ENCODE data around the gene TUBB4A.

DNA sequence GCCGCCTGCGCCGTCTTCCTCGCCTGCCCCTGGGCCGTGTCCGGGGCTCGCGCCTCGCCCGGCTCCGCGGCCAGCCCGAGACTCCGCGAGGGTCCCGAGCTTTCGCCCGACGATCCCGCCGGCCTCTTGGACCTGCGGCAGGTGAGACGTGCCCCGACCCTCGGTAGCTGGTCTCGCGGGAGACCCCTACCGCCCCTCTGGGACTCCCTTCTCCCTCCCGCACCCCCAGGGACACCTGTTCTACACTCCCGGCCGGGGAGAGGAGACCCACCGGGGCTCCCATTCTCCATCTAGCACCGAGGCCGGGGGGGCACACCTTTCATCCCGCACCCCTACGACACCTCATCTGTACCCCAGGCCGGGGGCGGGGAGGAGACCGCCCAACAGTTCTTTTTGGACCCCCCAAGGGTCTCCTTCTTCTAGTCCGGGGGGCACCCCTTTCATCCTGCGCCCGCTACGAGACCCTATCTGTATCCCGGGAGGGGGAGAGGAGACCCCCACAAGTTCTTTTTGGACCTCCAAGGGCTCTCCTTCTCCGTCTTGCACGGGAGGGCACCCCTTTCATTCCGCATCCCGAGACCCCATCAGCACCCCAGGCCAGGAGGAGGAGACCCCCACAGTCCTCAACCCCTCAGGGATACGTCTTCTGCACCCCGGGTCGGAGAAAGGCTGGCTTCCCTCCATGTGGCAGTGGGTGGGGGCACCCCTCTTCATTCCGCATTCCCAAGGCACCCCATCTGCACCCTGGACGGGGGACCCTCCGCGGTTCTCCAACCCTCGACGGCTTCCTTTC is 29.2 kb upstream of the TUBB4A start:
- no peak for TF ChIP-seq GABPA (IDR thresholded peaks at IDR 0.05; ENCODE audit: borderline replicate concordance, insufficient read depth, low read length)
- TF ChIP-seq, protein P1, sequence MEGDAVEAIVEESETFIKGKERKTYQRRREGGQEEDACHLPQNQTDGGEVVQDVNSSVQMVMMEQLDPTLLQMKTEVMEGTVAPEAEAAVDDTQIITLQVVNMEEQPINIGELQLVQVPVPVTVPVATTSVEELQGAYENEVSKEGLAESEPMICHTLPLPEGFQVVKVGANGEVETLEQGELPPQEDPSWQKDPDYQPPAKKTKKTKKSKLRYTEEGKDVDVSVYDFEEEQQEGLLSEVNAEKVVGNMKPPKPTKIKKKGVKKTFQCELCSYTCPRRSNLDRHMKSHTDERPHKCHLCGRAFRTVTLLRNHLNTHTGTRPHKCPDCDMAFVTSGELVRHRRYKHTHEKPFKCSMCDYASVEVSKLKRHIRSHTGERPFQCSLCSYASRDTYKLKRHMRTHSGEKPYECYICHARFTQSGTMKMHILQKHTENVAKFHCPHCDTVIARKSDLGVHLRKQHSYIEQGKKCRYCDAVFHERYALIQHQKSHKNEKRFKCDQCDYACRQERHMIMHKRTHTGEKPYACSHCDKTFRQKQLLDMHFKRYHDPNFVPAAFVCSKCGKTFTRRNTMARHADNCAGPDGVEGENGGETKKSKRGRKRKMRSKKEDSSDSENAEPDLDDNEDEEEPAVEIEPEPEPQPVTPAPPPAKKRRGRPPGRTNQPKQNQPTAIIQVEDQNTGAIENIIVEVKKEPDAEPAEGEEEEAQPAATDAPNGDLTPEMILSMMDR (IDR thresholded peaks at IDR 0.05; ENCODE audit: control extremely low read depth in 1 of 3, insufficient read depth in 1 of 3, low read depth in 1 of 3, low read length in 3 of 3) = no peak
- TF ChIP-seq CEBPB (IDR thresholded peaks at IDR 0.05; ENCODE audit: low read depth, low read length) = no peak
- TF ChIP-seq CBX5 (IDR thresholded peaks at IDR 0.05; ENCODE audit: low read depth, low read length) = no peak
- TF ChIP-seq POLR2A (IDR thresholded peaks at IDR 0.05; ENCODE audit: control extremely low read depth in 1 of 2, low read depth in 2 of 2, low read length in 2 of 2) = no peak; a peak in 1 of 3 replicates
- TF ChIP-seq EZH2 (IDR thresholded peaks at IDR 0.05; ENCODE audit: low read depth, low read length, severe bottlenecking) = peak; percentile 39
- no peak for TF ChIP-seq TEAD4 (IDR thresholded peaks at IDR 0.05; ENCODE audit: low read depth, low read length)
- TF ChIP-seq HDAC6 (IDR thresholded peaks at IDR 0.05; ENCODE audit: low read depth, low read length) = no peak
- no peak for TF ChIP-seq JUND (IDR thresholded peaks at IDR 0.05; ENCODE audit: low read length)
- TF ChIP-seq, protein P2, sequence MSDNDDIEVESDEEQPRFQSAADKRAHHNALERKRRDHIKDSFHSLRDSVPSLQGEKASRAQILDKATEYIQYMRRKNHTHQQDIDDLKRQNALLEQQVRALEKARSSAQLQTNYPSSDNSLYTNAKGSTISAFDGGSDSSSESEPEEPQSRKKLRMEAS (IDR thresholded peaks at IDR 0.05) = no peak
- no peak for TF ChIP-seq EP300 (IDR thresholded peaks at IDR 0.05; ENCODE audit: borderline replicate concordance in 1 of 2, low read depth in 2 of 2, low read length in 2 of 2)
- no peak for TF ChIP-seq BCL11A (IDR thresholded peaks at IDR 0.05; ENCODE audit: low read depth in 2 of 2, low read length in 2 of 2)
- no peak for TF ChIP-seq BRCA1 (IDR thresholded peaks at IDR 0.05; ENCODE audit: low read depth, low read length)

All from H1 (cell line).